HG02938 (cell line): Measurements from ENCODE around the gene ADAMTS17.
"Not testable (repeated sequence)": the region's sequence is repeated elsewhere in the genome, so short reads cannot be mapped to it uniquely, and the experiment has no call there.

ENCODE experiments used
- ATAC-seq: cut with Tn5 transposase; IDR thresholded peaks from one replicate; pipeline ENCODE4 v1.9.1; 2021; ENCODE audit warnings: mild to moderate bottlenecking, moderate library complexity; ENCODE audit not compliant: unreplicated experiment

The ADAMTS17 gene

DNA sequence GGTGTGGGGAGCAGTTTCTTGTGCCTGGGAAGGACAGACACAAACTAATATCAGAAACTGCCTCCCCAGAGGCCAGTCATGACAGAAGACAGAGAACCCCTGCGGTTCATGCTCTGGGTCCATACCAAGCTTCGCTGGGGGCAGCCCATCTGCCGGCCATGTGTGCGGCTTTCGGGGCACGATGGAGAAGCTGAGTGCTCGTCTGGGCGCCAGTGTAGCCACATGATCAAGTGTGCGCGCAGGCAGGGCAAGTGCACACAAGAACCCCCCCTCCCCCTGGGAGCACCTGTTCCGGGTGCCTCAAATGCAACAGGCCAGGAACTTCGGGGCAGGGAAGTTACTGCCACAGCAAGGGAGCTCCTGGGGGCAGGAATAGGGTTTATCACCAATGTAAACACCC is 1.8 kb downstream of the ADAMTS17 start:
- ATAC-seq = no peak

DNA sequence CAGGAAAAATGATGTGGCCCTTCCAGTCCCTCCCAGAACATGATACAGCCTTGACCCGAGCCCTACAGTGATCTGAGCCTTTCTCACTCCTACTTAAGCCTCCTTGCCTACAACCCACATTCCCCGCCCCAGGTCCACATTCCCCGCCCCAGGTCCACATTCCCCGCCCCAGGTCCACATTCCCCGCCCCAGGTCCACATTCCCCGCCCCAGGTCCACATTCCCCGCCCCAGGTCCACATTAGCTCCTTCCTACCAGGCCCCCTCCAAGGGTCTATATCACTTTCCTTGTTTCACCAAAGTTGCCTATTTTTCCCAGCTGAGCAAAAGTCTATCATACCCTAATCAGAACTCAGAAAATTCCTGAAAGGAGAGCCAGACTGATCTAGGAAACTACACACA is 2.3 kb downstream of the ADAMTS17 start:
- not testable (repeated sequence) for ATAC-seq

DNA sequence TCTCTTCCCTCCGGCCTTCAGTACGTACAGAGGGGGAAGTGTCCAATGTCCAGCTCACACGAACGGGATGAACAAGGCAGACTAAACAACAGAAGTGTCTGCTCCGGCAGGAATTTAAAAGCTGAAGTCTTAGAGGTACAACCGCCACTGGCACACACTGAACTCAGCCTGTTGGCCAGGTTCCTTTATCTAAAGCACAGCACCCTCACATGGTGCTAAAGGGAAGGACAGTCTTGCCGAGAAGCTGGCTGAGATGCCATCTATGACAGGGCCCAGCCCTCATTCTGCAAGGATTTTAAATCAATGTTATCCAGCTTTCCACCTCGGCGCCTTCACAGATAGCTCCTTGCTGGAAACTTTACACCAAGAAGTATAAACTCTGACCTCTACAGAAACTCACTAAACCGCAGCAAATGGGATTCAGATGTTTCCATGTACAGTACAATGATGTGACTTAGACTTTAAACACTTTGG is 2.8 kb downstream of the ADAMTS17 start:
- ATAC-seq = peak; percentile 33

DNA sequence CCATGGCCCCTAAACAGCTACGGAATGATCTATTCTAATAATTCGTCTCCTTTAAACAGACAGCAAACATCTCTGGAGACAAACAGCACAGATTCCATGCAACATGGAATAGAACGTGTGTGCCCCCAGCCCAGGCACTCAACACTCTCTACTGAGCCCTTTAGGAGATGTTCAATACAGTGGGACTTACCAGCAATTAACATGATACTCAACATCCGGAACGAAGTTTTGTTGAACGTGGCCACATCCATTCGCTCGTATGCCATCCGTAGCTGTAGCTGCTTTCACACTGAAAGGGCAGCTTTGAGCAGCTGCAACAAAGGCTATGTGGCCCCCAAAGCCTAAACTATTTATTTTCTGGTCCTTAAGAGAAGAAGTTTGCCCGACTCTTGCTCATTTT is 3.5 kb downstream of the ADAMTS17 start:
- ATAC-seq = no peak

DNA sequence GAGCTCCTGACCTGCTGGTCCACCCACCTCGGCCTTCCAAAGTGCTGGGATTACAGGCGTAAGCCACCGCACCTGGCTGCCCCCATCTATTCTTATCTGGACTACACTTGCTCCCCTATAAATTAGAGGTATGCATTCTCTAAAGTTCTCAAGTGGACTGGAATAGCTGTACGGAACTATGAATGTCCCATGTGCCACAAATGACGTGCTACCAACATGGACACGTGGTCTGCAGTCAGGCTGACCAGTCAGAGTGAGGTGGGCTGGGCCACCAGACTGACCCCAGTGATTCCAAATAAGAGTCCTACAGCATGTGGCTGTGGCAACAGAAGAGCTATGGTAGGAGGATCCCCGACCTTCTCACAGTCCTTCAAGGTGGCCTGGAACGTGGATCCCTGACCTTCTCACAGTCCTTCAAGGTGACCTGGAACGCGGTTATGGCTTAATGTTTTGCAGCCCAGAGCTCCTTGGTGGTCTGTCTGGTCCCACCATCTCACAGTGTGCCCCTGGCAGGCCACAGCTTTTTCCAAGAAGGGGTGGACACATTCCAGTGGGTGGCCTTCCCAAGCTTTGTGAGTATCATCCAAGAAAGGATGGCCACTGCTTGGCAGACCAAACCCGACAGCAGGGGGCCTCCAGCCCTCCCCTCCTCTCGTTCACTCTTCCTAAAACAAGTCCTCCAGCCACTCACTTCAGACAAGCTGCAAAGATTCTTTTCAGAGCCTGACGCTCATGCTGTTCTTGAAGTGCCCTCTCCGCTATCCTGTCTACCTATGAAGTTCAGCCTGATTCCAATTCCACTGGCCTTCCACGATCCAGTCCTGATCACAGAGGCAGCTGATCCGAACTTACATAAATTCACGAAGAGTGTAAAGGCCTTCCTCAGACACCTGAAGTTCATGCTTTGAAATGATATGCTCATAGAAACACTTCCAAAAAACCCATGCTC is 4.4 kb downstream of the ADAMTS17 start:
- no peak for ATAC-seq

DNA sequence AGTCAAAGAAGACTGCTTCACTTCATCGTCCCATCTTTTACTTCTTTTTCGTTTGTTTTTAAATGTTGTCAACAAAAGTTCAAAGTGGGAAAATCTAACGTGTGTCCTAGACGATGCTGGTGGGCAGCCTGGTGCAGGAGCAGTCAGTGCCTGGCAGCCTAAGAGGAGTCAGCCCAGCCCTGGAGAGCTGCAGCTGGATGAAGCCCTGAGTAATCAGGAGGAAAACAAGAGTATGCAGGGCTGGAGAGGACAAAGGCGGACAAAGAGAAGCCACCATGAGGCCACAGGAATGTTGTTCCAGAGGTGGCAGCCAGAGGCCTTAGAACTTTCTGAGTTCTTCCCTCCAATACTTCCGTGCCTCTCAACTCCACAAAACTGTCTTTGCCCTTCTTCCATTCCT is 5.7 kb downstream of the ADAMTS17 start:
- no peak for ATAC-seq

DNA sequence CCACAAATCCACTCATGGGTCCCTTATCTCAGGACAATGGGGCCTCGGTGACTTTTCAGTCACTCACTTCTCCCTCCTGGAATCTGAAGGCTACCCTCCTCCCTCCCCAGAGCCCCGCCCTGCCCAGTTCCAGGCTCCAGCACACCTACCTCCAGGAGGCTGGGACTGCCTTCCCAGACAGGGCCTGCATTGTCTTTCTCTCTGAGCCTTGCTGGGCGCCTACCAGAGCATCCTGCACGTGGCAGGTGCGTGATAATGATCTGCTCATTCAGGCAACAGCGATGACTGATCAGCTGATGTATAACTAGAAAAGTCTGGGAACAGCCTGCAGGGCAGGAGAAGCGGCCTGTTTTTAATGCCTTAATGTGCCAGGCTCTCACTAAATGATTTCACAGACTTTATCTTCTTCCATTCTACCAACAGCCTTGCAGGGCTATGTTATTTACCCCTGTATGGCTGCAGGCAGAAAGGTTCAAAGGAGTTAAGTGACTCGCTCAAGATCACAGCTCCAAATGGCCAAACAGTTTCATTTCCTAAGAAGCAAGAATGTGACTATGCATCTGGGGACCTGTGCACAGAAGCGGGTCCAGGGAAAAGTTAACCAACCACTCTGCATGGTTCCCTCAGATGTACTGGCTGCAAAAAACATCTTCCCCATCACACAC is 6.3 kb downstream of the ADAMTS17 start:
- ATAC-seq = no peak

DNA sequence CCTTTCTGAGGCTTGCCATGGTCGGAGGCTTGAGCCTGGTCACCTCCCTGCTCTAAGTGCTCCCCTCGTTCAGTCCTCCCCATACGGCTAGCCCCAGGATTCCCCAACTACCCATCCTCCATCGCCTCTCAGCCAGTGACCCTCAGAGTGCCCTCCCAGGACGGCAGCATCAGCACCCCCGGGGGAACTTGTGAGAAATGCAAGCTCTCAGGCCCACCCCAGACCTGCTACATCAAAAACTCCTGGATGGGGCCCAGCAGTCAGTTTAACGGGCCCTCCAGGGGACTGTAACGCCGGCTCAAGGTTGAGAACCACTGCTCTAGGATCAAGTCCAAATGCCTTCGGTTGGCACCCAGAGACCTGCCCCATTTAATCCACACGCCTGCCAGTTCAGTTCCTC is 6.9 kb downstream of the ADAMTS17 start:
- no peak for ATAC-seq

DNA sequence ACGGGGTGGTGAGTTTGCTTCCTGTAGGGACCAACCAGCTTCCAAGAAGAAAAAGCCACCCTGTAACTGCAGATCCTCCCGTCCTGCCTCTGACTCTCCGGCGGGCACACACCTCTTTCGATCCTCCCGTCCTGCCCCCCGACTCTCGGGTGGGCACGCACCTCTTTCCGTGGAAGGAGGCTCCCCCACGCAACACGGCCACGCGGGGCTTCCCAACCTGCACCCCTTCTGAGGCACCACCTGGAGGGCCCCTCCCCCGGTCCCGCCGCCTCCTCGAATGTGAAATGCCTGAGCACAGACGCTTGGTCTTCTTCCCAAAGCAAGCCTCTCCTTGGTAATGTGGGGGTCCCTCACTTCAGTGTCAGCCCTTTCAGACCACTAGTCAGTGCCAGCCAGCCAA is 7.3 kb downstream of the ADAMTS17 start:
- ATAC-seq = no peak

DNA sequence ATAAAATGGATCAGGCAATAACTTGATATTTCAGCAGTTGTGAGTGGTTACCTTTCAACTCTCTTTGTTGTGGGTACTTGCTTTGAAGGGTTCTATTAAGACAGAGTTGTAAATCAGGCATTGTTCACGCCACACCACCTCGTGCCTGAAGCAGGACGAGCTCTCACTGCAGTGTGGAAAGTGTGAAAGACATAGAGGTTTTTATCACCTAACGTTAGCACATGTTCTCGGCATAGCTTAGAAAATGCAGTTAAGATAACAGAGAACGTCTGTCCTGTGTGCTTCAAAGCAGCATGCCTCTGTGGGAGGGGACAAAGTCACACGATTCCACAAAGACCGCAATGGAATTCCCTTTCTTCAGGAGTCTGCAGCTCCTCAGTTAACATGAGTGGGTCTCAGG is 7.8 kb downstream of the ADAMTS17 start:
- ATAC-seq = no peak

DNA sequence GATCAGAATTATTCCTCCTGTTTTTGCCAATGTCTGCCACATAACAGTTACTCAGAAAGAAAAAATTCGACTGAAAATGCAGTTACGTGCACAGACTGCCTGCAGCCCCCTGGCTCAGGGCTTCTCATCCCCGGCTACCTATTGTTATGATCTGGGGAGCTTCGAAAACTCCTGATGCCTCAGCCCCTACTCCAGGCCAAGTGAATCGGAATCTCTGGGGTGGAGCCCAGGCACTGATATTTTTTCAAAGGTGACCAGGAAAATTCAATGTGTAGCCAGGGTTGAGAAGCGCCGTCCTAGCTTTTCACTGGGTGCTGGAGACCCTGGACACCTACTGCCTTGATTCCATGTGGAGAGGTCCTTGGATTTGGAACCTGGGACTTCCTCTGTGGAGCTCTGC is 8.5 kb downstream of the ADAMTS17 start:
- no peak for ATAC-seq

DNA sequence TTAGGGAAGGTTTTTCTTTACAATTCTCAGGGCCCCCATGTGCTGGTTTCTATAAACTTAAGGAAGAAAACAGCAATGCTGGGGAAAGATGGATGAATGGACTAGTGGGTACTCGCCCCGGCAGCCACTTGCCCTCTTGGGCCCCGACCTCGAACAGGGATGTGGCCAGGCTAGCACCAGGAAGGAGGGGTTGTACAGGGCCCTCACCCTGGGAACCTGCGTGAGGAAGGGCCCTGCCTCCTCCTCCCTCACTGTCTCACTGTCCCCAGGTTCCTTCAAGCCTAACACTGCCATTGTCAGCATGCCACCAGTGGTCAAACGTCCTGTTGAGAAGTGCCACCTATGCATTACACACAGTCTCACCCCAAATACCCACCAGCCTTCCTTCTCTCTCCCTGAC is 9.1 kb downstream of the ADAMTS17 start:
- ATAC-seq = no peak

DNA sequence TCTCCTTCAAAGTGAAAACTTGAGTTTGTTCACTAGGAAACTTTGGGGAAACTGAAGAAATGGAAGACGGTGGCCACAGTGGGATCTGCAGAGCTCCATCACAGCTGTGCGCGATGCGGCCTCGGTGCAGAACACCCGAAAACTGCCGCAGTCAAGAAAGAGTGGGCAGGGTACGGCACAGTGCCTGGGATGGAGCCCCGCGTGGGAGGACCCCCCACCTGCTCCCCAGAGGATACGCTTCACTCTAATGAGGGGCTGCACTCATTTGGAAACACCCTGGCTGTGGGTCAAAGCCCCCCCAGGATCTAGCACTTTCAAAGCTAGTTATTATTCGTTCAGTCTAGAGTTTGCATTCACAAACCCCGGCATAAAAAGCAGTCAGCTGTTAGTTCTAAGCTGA is 9.5 kb downstream of the ADAMTS17 start:
- no peak for ATAC-seq

DNA sequence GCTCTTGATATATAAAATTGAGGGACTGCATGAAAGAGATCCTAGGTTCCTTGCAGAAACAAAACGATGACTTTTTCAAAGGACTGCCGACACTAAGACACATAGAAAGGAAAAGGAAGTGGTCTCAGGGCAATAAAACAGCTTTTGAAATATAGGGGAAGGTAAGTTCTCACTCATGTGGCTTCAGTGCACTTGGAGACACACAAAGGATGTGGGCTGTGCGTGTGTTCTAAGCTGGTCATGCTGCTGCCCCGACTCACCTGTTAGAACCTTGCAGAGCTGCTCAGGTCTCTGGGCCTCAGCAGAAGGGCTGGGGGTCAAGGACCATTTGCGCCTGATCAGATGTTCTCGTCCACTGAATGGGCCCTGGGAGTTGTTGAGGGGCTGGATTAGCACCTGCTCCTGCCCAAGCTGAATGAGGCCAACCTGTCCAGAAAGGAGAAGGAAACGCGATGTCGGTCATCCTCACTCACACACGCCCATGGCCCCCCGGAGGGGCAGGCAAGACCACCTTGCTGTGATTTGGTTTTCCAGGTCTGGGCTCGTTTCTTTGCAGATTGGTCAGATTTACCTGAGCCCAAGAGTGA is 11.1 kb downstream of the ADAMTS17 start:
- ATAC-seq = no peak

DNA sequence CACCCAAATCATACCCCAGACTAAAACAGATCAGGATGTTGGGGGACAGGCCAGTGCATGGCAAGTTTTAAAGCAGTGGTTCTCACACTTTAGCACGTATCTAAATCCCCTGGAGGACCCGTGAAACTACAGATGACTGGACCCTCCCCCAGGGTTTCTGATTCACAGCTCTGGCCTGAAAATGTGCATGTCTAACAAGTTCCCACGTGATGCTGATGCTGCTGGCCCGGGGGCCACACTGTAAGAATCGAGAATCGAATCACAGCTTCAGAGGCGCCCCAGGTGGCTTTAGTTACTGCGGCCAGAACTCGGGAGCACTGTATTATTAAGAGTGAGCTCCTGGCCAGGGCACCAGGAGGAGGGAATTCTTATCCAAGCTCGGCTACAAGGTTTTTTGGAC is 11.6 kb downstream of the ADAMTS17 start:
- ATAC-seq = no peak

DNA sequence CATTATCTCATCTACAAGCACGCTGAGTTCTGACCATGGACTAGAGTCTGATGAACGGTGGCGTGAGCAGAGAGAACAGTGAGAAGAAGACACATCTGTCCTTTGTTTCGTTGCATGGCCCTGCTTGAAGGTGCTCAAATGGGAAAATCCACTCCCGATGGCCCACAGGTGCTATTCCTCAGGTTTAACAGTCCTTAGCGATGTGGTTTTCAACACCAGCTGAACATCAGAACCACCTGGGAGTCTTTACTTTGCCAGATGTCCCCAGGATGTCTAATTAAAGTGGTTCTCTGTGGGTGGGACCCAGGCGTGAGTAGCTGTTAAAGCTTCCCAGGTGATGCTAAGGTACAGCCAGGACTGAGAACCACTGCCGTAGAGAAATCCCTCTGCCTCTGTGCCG is 13.0 kb downstream of the ADAMTS17 start:
- ATAC-seq = no peak

DNA sequence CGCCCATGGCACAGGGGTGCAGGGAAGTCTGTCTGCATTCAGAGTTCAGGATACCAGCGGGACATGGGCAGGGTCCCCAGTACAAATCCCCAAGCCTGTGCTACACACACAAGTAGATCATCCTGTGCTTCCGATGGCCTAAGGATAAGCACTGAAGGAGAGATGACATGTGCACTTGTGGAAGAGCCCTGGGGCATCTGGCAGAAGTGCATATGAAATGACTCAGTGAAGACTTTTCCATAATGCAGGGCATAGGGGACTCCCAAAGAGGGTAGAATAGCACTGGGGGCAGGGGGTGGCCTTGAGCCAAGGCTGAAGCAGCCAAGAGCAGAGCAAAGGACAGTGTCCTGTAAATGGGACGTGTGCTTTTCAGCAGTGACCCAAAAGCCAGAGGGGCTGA is 22.9 kb downstream of the ADAMTS17 start:
- ATAC-seq = no peak

DNA sequence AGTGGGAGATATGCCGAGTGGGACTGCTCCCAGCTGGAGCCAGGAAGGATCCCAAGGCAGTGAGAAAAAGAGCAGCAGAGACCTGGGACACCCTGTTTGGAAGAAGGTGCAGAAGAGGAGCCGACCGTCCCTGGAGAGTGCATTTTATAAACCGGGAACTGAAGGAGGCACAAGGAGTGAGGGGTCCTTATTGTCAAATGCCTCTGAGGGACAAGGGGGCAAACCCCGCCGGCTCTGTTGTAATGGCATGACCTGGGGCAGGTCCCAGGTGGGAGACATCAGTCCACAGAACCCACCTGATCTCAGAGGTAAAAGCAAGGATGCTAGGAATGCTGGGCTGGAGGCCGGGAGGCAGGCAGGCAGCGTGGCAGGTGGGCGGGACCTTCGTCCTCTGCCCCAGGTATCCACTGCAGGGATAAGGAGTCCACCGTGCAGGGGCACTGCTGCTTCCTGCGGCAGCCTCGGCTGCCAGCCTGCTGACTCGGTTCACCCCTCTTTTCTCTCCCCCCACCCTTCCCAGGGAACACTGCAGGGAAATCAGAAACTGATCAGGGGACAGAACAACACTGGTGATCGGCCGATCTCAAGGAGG is 26.9 kb downstream of the ADAMTS17 start:
- ATAC-seq = no peak

DNA sequence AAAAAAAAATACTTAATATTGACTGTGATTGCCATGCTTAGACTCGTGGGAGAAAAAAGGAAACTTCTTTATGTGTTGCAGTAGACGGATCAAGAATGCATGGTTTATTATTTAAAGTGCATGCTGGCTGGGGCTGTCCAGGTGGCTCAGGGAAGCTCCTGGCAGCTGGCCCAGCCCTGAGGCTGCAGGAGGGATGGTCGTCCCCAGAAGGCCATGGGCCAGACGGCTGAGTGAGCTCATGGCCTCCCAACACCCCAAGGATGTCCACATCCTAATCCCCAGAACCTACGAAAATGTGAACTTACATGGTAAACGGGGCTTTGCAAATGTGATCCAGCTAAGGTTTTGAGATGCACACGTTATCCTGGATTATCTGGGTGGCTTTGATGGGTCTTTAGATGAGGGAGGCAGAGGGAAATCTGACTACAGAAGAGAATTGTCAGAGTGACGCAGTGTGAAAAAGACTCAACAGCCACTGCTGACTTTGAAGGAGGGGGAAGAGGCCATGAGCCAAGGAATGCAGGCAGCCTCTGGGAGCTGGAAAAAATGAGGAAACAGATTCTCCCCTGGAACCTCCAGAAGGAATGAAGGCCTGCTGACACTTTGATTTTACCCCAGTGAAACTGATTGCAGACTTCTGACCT is 29.8 kb downstream of the ADAMTS17 start:
- ATAC-seq = no peak

DNA sequence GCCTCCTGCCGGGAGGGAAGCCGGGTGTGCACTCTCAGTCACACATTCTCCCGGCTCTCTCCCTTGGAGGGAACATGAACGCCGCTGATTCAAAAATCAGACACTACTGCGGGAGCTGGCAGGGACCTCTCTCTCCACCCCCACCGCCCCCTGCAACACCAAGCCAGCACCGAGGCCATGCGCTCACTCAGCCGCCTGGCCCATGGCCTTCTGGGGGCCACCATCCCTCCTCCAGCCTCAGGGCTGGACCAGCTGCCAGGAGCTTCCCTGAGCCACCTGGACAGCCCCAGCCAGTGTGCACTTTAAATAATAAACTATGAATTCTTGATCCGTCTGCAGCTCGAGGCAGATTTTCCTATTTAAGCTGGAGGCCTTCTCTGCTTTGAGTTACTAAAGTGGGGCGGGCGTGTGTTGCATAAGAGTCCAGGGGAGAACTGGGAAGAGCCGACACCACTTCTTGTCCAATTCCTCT is 30.6 kb downstream of the ADAMTS17 start:
- no peak for ATAC-seq
